HG03378 (cell line): ENCODE measurements around the gene ZNF133.

ENCODE experiments used
- ATAC-seq: cut with Tn5 transposase; IDR thresholded peaks from one replicate; pipeline ENCODE4 v1.9.1; 2021; ENCODE audit warnings: mild to moderate bottlenecking, moderate library complexity; ENCODE audit not compliant: unreplicated experiment

Gene ZNF133

DNA sequence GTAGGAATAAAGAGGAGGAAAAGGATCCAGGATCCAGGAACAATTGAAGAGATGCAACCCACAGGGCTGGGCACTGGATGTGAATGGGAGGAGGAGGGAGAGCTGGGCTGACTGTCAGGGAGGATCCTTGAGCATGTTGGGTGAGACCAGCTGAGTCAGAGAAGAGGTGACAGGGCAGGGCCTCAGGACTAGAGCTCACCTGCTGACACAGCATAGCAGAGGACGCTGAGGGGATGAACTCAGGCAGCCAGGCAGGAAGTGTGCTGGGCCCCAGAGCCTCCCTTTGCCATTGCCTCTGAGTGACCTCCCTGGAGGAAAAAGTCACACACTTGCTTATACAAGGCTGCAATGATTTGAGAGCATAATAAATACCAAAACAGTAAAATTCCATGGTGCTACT is 72.3 kb downstream of the ZNF133 start:
- no peak for ATAC-seq

- ATAC-seq = no peak
Measured at GRCh38 chr20:18361678-18362077, 73.4 kb downstream of the ZNF133 start.

- no peak for ATAC-seq
Measured at GRCh38 chr20:18362916-18363315, 74.6 kb downstream of the ZNF133 start.

GRCh38 chr20:18363708-18364107 is 75.4 kb downstream of the ZNF133 start:
- no peak for ATAC-seq

- ATAC-seq = no peak
Measured at GRCh38 chr20:18364768-18365167, 76.4 kb downstream of the ZNF133 start.
